ENCODE measurements around the gene XKR3.
"Not testable (repeated sequence)": the region's sequence is repeated elsewhere in the genome, so short reads cannot be mapped to it uniquely, and the experiment has no call there.

XKR3 gene

DNA sequence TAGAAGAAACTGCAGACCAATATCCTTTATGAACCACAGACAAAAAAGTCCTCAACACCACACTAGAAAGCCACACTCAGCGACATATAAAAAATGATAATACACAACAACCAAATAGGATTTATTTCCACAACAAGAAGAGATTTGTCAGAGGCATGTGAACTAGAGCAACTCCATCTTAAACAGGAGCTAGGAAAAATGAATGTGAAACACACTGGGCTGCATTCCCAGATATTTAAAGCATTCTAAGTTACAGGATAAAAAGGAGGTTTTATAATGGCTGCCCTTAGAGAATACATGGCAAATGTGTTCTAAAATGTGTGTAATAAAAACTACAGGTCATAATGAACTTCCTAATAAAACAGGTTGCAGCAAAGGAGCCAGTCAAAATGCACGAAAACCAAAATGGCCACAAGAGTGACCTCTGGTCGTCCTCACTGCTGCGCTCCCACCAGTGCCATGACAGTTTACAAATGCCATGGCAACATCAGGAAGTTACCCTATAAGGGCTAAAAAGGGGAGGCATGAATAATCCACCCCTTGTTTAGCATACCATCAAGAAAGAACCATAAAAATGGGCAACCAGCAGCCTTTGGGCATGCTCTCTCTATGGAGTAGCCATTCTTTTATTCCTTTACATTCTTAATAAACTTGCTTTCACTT, 21.8 kb downstream of the XKR3 start:
- no peak for DNase-seq

DNA sequence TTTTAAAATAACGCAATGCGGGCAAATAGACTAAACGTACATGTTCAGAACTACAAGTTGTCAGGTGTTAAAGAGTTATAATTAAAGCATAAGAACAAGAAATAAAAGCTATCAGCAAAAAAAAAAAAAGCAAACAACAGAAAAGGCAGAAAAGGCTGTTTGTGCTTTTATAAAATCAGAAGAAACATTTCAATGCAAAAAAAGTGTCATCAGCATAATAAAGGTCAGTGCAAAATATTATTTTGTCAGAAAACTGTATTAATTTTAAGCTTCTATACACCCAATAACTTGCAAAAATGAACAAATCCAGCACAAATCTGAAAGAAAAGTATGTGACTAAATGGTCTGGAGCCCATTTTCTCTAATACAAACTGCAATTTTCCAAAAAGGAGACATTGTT, 23.6 kb downstream of the XKR3 start:
- no peak for DNase-seq

DNA sequence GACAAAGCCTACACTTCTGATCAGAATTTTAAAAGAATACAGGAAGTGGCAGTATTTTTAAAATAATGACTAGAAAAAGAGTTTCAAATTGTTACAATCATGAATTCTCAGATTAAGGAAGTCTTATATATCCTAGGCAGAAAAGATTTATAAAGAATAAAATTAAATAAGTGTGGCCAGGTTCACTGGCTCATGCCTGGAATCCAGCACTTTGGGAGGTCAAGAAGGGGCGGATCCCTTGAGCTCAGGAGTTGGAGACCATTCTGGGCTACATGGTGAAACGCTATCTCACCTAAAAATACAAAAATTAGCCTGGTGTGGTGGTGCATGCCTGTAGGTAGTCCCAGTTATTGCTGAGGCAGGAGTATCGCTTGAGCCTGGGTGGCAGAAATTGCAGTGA, 24.1 kb downstream of the XKR3 start:
- no peak for DNase-seq

DNA sequence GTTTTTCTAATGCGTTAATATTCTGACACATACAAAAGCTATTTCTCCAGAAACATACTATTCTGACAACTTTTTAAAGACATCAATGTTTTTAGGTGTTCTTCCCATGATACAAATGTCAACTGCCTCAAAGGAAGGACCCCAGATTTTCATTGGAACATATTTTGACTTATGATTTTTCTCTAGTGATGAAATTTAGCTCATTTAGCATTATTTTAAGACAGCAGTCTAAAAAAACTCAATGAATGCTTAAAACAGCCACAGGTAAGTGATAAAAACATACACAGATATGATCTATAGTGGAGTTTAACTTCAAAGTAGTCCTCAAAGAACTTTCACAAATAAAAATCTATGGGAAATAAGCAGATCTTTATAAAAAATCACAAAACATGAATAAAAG, 24.9 kb downstream of the XKR3 start:
- DNase-seq: no peak

DNA sequence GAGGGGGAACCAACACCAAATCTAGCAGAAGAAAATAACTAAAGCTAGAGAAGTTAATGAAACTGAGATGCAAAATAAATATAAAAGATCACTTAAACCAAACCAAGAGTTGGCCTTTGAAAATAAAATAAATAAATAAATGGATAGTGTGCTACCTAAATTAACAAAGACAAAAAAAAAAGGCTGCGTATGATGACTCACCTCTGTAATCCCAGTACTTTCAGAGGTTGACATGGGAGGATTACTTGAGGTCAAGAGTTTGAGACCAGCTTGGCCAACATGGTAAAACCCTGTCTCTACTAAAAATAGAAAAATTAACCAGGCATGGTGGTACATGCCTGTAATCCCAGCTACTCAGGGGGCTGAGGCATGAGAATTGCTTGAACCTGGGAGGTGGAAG, 29.7 kb downstream of the XKR3 start:
- not testable (repeated sequence) for DNase-seq

DNA sequence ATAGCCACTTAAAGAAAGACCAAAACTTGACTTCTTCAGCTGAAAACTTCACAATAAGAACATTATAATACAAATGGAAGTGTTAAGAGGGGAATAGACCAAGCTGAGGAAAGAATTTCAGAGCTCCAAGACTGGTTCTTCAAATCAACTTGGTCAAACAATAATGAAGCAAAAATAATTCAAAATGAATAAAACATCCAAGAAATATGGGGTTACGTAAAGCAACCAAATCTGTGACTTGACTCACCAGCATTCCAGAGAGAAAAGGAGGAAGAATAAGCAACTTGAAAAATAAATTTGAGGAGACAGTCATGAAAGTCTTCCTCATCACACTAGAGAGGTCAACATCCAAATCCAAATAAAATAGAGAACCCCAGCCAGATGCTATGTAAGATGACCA, 31.4 kb downstream of the XKR3 start:
- no peak for DNase-seq

DNA sequence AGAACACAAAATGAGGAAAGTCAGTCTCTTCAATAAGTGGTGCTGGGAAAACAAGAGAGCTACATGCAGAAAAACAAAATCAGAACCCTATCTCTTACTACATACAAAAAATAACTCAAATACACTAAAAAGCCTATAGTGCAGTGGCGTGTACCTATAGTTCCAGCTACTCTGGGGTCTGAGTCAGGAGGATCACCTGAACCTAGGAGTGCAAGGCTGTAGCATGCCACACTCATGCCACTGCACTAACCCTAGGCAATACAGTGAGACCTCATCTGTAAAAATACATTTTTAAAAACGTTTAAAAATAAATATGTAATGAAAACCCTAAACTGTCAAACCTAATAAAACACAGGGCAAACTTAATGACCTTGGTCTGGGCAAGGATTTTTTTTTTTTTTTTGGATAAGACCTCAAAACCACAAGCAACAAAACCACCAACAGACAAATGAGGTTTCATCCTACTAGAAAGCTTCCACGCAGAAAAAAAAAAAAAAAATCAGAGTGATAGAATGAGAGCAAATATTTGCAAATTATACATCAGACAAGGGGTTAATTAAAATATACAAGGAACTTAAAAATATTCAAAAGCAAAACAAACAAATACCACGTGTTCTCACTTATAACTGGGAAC, 35.2 kb downstream of the XKR3 start:
- DNase-seq: no peak

DNA sequence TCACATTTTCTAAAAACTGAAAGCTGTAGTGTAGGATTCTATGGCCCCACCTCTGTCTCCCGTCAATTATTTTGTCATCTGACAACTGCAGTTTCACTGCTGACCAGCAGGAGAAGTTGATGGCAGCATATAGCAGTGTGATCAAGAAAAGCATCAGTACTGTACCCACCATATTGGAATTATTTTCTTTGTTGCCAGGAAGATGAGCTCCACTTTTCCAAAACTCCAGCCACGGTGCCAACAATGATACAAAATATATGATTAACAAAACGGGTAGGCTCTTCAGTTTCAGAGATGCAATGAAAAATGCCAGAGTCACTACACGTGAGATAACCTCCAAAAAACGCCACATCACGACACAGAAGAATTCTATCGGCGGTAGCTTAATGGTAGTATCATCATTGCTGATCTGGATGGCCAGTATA, 41.3 kb downstream of the XKR3 start:
- no peak for DNase-seq

DNA sequence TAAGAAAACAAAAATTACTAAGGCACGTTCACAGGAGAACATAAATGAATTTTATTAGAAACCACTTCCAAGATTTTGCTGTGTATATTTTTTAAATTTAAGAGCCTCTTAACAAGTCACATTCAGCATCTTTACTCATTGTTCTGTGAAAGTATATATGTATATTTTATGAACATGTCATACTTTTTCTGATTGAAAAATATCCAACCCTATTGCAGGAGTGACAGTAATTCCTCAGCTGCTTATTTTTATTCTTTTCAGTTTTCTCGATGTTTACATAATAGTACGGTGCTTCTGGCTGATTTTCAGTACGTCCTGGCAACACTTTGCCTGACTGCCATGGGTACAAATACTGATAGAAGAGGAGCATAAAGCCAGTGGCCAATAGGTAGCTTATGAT, 41.8 kb downstream of the XKR3 start:
- DNase-seq: no peak

DNA sequence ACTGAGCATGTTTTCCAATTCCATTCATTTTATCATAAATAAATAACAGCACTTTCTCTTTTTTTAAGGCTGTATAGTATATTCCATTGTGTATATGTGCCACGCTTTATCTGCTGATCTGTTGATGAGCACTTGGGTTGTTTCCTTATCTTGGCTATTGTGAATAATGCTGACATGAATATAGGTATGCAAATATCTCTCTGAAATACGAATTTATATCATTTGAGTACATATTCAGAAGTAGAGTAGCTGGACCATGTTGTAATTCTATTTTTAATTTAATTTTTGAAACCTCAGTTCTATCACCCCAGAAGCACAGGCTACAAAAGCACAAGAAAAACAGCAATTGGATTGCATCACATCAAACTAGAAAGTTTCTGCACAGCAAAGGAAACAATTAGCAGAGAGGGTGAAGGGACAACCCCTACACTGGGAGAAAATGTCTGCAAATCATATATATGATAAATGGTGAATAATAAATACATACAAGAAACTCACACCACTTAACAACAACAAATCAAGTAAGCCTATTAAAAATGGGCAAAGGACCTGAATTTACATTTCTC, 43.4 kb downstream of the XKR3 start:
- no peak for DNase-seq

DNA sequence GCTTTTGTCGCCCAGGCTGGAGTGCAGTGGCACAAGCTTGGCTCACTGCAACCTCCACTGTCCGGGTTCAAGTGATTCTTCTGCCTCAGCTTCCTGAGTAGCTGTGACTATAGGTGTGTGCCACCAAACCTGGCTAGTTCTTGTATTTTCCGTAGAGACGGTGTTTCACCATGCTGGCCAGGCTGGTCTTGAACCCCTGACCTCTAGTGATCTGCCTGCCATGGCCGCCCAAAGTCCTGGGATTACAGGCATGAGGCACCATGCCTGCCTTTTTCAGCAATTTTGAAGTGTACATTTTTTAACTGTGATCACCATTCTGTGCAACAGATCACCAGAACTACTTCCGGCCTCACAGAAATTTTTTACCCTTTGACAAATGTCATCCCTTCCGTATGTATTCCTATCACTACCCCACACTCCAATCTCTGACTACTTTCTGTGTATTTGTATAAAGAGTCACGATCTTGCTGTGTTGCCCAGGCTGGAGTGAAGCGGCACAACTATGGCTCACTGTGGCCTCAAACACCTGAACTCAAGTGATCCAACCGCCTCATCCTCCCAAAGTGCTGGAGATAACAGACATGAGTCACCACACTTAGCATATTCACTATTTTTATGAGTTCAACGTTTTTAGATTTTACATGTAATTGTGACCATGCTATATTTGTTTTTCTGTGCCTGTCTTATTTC, 44.0 kb downstream of the XKR3 start:
- DNase-seq: no peak

DNA sequence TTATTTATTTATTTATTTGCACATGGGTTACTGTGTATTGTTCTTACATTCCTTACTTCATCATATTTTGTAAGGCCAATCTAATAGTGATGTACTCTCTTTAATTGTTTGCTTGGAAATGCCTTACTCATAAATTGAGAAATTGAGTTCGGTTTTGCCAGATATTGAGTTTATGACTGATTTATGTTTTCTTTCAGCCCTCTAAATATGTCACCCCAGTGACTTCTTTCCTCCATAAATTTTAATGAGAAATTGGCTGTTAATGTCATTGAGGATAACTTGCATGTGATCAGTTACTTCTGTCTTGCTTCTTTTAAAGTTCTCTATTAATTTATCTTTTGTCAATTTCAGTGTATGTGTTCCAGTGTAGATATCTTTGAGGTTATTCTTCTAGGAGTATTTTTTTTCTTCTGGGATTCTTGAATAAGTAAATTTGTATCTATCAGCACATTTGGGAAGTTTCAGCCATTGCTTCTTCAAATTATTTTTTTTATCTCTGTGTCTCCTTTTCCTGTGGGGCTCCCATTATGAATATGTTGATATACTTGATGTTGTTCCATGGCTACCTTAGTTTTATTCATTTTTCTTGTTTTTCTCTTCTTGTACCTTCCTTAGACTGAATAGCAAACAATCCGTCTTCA, 47.8 kb downstream of the XKR3 start:
- no peak for DNase-seq

DNA sequence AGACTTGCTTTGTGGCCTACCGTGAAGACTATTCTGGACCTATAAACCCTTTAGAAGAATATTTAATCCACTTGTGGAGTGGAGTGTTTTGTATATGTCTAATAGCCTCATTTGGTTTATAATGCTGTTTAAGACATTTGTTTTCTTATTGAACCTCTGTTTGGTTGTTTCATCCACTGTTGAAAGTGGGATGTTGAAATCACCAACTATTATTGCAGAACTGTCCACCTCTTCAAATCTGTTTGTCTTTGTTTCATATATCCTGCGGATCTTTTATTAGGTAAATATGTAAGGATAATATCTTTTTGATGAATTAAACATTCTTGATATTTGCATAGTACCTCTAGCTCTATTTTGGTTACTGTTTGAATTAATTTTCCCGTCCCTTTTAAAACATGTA, 49.1 kb downstream of the XKR3 start:
- no peak for DNase-seq

DNA sequence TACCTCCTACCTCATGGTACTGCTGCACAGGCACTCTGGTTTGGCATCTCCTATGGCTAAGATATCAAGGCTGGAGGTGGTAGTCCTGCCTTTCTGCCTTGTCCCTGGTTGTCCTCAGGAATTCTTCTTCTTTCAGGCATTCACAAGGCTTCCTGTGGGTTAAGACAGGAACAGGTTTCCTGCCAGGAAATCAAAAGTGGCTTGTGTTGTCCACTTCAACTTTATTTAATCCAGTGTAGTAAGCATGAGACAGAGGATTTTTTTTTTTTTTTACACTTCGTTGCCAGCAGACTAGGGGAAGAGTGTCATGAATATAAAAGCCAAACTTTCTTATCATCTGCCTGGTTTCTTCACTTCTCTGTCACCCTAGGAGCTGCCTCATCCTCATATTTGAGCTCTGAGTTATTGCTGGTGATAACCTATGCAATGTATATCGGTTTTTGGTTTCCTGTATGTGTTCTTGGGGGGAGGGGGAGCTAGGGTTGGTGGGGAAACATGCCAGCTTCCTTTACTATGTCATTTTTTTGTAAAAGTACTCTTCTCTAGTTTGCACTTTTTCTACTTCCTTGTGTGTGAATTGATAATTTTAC, 50.2 kb downstream of the XKR3 start:
- DNase-seq: no peak

DNA sequence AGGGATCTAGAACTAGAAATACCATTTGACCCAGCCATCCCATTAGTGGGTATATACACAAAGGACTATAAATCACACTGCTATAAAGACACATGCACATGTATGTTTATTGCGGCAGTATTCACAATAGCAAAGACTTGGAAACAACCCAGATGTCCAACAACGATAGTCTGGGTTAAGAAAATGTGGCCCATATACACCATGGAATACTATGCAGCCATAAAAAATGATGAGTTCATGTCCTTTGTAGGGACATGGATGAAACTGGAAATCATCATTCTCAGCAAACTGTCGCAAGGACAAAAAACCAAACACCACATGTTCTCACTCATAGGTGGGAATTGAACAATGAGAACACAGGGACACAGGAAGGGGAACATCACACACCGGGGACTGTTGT, 53.6 kb downstream of the XKR3 start:
- DNase-seq: not testable (repeated sequence)

DNA sequence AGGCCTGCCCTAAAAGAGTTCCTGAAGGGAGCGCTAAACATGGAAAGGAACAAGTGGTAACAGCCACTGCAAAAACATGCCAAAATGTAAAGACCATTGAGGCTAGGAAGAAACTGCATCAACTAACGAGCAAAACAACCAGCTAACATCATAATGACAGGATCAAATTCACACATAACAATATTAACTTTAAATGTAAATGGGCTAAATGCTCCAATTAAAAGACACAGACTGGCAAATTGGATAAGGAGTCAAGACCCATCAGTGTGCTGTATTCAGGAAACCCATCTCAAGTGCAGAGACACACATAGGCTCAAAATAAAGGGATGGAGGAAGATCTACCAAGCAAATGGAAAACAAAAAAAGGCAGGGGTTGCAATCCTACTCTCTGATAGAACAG, 57.3 kb downstream of the XKR3 start:
- DNase-seq: not testable (repeated sequence)

DNA sequence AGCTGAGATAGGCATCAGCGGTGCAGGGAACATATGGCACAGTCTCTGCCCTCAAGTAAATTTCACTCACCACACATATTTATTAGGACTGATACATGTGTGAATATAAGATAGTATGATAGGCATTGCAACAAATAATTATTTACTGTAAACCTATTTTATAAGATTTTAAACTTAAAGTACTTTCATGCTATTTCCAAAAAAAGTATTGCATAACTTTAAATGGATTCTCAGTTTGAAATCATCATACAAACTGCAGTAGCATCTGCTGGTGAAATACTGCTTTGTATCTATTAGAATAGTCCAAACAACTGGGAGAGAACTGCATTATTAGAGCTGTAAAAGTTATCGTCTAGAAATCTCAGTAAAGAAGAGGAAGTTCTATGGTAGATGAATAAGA, 63.0 kb downstream of the XKR3 start:
- not testable (repeated sequence) for DNase-seq

DNA sequence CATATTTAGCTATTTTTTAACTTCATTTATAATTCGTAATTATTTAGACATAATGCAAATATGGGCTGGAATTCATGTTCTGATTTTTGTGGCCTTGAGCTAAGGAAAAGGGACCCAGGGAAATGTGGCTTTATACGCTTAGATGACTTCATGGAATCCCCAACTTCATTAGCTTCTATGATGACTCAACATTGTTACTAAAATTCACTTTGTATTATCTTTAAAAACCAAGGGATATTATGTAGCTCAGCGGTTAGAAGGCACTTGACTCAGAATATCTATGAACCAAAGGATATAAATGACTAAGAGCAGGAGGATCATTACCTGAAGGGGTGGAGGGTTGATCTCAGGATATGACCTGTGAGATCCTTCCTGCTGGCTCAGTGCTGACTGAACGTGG, 64.8 kb downstream of the XKR3 start:
- not testable (repeated sequence) for DNase-seq

DNA sequence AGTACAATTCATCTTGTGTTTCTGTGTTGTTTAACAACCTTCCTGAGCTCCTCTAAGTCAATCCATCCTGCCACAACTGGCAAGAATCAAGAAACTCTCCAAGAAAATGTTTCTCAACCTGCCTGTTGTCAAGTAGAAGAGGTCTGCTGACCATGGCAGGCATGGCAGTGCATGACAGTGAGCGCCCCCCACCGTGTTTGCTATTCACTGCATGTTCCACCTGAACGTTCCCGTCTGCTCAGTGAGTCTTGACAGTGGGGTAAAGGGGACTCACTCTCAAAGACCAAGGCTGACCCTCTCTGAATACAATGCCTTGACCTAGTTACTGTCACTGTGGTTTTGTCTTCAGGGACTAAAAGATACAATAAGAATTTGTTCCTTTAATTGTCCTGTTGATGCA, 75.9 kb downstream of the XKR3 start:
- DNase-seq: not testable (repeated sequence)

DNA sequence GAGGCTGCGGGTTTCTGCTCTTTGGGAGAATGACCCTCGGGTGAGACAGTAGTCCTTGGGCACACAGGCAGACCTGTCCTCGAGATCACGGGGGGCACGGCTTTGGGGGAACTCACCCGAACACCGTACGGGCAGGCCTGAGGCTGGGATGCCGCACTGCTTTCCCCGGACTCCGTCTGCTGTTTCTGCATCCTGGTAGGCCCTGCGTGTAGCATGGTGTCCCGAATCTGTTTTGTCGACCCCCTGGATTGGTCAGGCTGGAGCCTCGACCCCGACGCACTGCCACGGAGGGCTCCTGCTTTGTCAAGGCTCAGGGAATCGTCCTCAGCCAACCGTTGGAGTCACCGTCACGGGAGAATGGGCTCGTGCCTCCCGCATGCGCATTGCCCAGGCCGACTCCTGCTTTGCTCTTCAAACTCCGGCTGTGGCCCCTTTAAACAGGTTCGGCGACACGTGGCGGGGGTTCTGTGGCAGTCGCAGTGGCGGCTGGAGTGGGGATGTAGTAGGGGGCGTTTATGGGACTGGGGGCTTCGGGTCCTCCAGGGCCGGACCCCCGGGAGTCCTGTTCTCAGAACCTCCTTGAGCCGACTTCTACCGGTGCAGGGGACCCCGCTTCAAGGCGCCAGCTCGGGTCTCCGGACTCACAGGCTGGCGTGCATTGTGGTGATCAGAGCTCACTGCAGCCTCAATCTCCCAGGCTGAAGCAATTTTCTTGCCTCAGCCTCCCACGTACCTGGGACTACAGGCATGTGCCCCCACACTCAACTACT, 76.9 kb downstream of the XKR3 start:
- not testable (repeated sequence) for DNase-seq

DNA sequence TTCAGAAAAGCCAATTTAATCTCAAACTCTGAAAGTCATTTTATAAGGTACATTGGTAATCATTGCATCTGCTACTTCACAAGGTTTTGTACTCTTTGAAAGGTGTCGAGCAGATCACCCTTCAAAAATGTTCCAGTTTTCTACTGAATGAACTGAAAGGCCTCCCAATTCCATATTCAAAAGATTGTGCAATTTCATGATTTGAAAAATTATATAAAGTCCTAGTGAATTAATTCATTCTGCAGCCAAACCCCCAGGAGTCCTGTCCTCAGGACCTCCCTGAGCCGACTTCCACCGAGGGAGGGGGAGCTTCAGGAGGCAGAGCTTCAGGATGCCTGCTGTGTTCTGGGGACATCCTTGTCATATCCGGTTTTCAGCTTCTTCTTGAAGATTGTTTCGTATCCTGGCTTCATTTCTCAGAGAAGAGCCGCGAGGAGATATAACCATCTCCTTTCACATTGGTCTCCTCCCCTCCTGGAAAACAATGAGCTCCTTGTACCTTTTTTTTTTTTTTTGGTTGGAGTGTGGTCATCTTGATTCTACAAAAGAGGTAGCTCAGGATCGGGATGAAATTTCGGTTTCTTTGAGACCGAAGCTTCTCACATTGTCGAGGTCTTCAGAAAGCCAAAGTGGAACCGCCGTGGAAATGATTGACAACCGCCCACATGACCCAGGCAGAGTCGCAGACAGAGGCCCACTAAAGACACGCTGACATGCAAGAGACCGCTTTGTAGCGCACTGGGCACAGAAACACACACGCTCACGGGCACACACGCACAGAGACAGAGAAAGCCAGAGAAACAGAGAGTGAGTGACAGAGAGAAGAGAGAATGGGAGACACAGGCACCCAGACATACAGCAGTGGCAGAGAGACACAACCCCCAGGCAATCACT, 77.7 kb downstream of the XKR3 start:
- not testable (repeated sequence) for DNase-seq

All from SHP77 treated with DMSO at 0.1 percent for 48 hours (cell line).